ENCODE measurements around the gene BLNK. TPM values are rescaled to one million over a fixed set of nuclear protein-coding genes. Genes with fewer than 3 reads are reported as not detected.
"Not testable (repeated sequence)": the region's sequence is repeated elsewhere in the genome, so short reads cannot be mapped to it uniquely, and the experiment has no call there.

Gene BLNK
- total RNA-seq, 1 donor from 2014 or later: not detected

- no peak overlapping the region for H3K4me3 Mint-ChIP-seq
- H3K36me3 Mint-ChIP-seq (ENCODE audit: low read depth): no peaks in the 10 kb centered on the region
- H3K4me1 Mint-ChIP-seq (ENCODE audit: low read depth): no peaks in the 10 kb centered on the region
- intact Hi-C loops (cut with micrococcal nuclease): no loop called here
- H3K27me3 Mint-ChIP-seq (ENCODE audit: insufficient read depth): peaks cover 5% of the 10 kb centered on the region
- no peaks in the 10 kb centered on the region for H3K9me3 Mint-ChIP-seq
- DNase-seq (ENCODE audit: low spot score): no peak
- H3K27ac Mint-ChIP-seq: no peak overlapping the region
Measured at GRCh38 chr10:96222441-96222840, 48.9 kb downstream of the BLNK start.

GRCh38 chr10:96218826-96219225 is 52.5 kb downstream of the BLNK start:
- Mint-ChIP-seq H3K4me1 (ENCODE audit: low read depth) (no peaks in the 10 kb centered on the region), H3K27me3 (ENCODE audit: insufficient read depth) (peaks cover 9% of the 10 kb centered on the region), H3K9me3 (no peaks in the 10 kb centered on the region), H3K4me3 (no peak overlapping the region), H3K27ac (no peak overlapping the region), H3K36me3 (ENCODE audit: low read depth) (no peaks in the 10 kb centered on the region)
- intact Hi-C loops (cut with micrococcal nuclease): no loop called here
- no peak for DNase-seq (ENCODE audit: low spot score)

- H3K36me3 Mint-ChIP-seq (ENCODE audit: low read depth): no peaks in the 10 kb centered on the region
- H3K9me3 Mint-ChIP-seq: no peaks in the 10 kb centered on the region
- DNase-seq (ENCODE audit: low spot score): no peak
- no peak overlapping the region for H3K4me3 Mint-ChIP-seq
- peaks cover 8% of the 10 kb centered on the region for H3K27me3 Mint-ChIP-seq (ENCODE audit: insufficient read depth)
- no peak overlapping the region for H3K27ac Mint-ChIP-seq
- no peaks in the 10 kb centered on the region for H3K4me1 Mint-ChIP-seq (ENCODE audit: low read depth)
- intact Hi-C loops (cut with micrococcal nuclease): no loop called here
Measured at GRCh38 chr10:96217711-96218110, 53.7 kb downstream of the BLNK start.

GRCh38 chr10:96216775-96217174 is 54.6 kb downstream of the BLNK start:
- intact Hi-C loops (cut with micrococcal nuclease): no loop called here
- Mint-ChIP-seq H3K4me1 (ENCODE audit: low read depth) (no peaks in the 10 kb centered on the region), H3K27me3 (ENCODE audit: insufficient read depth) (peaks cover 6% of the 10 kb centered on the region), H3K27ac (no peak overlapping the region), H3K36me3 (ENCODE audit: low read depth) (no peaks in the 10 kb centered on the region), H3K4me3 (no peak overlapping the region), H3K9me3 (no peaks in the 10 kb centered on the region)
- DNase-seq (ENCODE audit: low spot score): no peak

- peaks cover 7% of the 10 kb centered on the region for H3K27me3 Mint-ChIP-seq (ENCODE audit: insufficient read depth)
- no peak overlapping the region for H3K4me3 Mint-ChIP-seq
Measured at GRCh38 chr10:96212911-96213310, 58.5 kb downstream of the BLNK start.

GRCh38 chr10:96211764-96212163 is 59.6 kb downstream of the BLNK start:
- intact Hi-C loops (cut with micrococcal nuclease): no loop called here
- H3K27me3 Mint-ChIP-seq (ENCODE audit: insufficient read depth): peaks cover 2% of the 10 kb centered on the region
- no peak overlapping the region for H3K4me3 Mint-ChIP-seq
- no peaks in the 10 kb centered on the region for H3K9me3 Mint-ChIP-seq
- H3K27ac Mint-ChIP-seq: no peak overlapping the region
- no peaks in the 10 kb centered on the region for H3K4me1 Mint-ChIP-seq (ENCODE audit: low read depth)
- H3K36me3 Mint-ChIP-seq (ENCODE audit: low read depth): no peaks in the 10 kb centered on the region
- DNase-seq (ENCODE audit: low spot score): no peak

More at GRCh38 chr10:96212911-96213310, 58.5 kb downstream of the BLNK start:
- H3K27ac Mint-ChIP-seq: no peak overlapping the region
- no peak for DNase-seq (ENCODE audit: low spot score)
- H3K9me3 Mint-ChIP-seq: no peaks in the 10 kb centered on the region
- intact Hi-C loops (cut with micrococcal nuclease): no loop called here
- no peaks in the 10 kb centered on the region for H3K36me3 Mint-ChIP-seq (ENCODE audit: low read depth)
- no peaks in the 10 kb centered on the region for H3K4me1 Mint-ChIP-seq (ENCODE audit: low read depth)

GRCh38 chr10:96208946-96209345 is 62.4 kb downstream of the BLNK start:
- H3K4me3 Mint-ChIP-seq: no peak overlapping the region
- no peak overlapping the region for H3K27ac Mint-ChIP-seq
- no peaks in the 10 kb centered on the region for H3K9me3 Mint-ChIP-seq
- no peaks in the 10 kb centered on the region for H3K4me1 Mint-ChIP-seq (ENCODE audit: low read depth)
- H3K27me3 Mint-ChIP-seq (ENCODE audit: insufficient read depth): peaks cover 7% of the 10 kb centered on the region
- intact Hi-C loops (cut with micrococcal nuclease): no loop called here
- no peaks in the 10 kb centered on the region for H3K36me3 Mint-ChIP-seq (ENCODE audit: low read depth)
- DNase-seq (ENCODE audit: low spot score): no peak

- H3K36me3 Mint-ChIP-seq (ENCODE audit: low read depth): no peaks in the 10 kb centered on the region
- DNase-seq (ENCODE audit: low spot score): no peak
- no peaks in the 10 kb centered on the region for H3K9me3 Mint-ChIP-seq
- peaks cover 9% of the 10 kb centered on the region for H3K27me3 Mint-ChIP-seq (ENCODE audit: insufficient read depth)
- H3K27ac Mint-ChIP-seq: no peak overlapping the region
- no peak overlapping the region for H3K4me3 Mint-ChIP-seq
- H3K4me1 Mint-ChIP-seq (ENCODE audit: low read depth): no peaks in the 10 kb centered on the region
- intact Hi-C loops (cut with micrococcal nuclease): no loop called here
Measured at GRCh38 chr10:96208271-96208670, 63.1 kb downstream of the BLNK start.

- intact Hi-C loops (cut with micrococcal nuclease): no loop called here
- Mint-ChIP-seq H3K27me3 (ENCODE audit: insufficient read depth) (peaks cover 9% of the 10 kb centered on the region), H3K4me3 (no peak overlapping the region), H3K9me3 (no peaks in the 10 kb centered on the region), H3K4me1 (ENCODE audit: low read depth) (no peaks in the 10 kb centered on the region), H3K27ac (no peak overlapping the region), H3K36me3 (ENCODE audit: low read depth) (no peaks in the 10 kb centered on the region)
- DNase-seq (ENCODE audit: low spot score): no peak
Measured at GRCh38 chr10:96205580-96205979, 65.8 kb downstream of the BLNK start.

GRCh38 chr10:96201525-96201924 is 69.8 kb downstream of the BLNK start:
- Mint-ChIP-seq H3K4me3 (no peak overlapping the region), H3K4me1 (ENCODE audit: low read depth) (no peaks in the 10 kb centered on the region), H3K27ac (no peak overlapping the region), H3K36me3 (ENCODE audit: low read depth) (no peaks in the 10 kb centered on the region), H3K9me3 (no peaks in the 10 kb centered on the region), H3K27me3 (ENCODE audit: insufficient read depth) (peaks cover 13% of the 10 kb centered on the region)
- intact Hi-C loops (cut with micrococcal nuclease): no loop called here
- DNase-seq (ENCODE audit: low spot score): no peak

GRCh38 chr10:96189505-96189904 is 81.9 kb downstream of the BLNK start:
- H3K4me3 Mint-ChIP-seq; H3K27me3 Mint-ChIP-seq (ENCODE audit: insufficient read depth); DNase-seq (ENCODE audit: low spot score); intact Hi-C loops (cut with micrococcal nuclease); H3K9me3 Mint-ChIP-seq; H3K4me1 Mint-ChIP-seq (ENCODE audit: low read depth); H3K27ac Mint-ChIP-seq; H3K36me3 Mint-ChIP-seq (ENCODE audit: low read depth): not testable (repeated sequence)

- Mint-ChIP-seq H3K4me1 (ENCODE audit: low read depth) (no peaks in the 10 kb centered on the region), H3K27ac (no peak overlapping the region), H3K27me3 (ENCODE audit: insufficient read depth) (peaks cover 2% of the 10 kb centered on the region), H3K4me3 (no peak overlapping the region), H3K36me3 (ENCODE audit: low read depth) (no peaks in the 10 kb centered on the region), H3K9me3 (peaks cover 6% of the 10 kb centered on the region)
- intact Hi-C loops (cut with micrococcal nuclease): no loop called here
- DNase-seq (ENCODE audit: low spot score): no peak
Measured at GRCh38 chr10:96188916-96189315, 82.5 kb downstream of the BLNK start.

- H3K9me3 Mint-ChIP-seq: peaks cover 11% of the 10 kb centered on the region
- no peaks in the 10 kb centered on the region for H3K36me3 Mint-ChIP-seq (ENCODE audit: low read depth)
- H3K4me1 Mint-ChIP-seq (ENCODE audit: low read depth): no peaks in the 10 kb centered on the region
- H3K4me3 Mint-ChIP-seq: no peak overlapping the region
- intact Hi-C loops (cut with micrococcal nuclease): no loop called here
- no peak for DNase-seq (ENCODE audit: low spot score)
- no peak overlapping the region for H3K27ac Mint-ChIP-seq
- peaks cover 2% of the 10 kb centered on the region for H3K27me3 Mint-ChIP-seq (ENCODE audit: insufficient read depth)
Measured at GRCh38 chr10:96188421-96188820, 82.9 kb downstream of the BLNK start.

GRCh38 chr10:96176985-96177384 is 94.4 kb downstream of the BLNK start:
- Mint-ChIP-seq H3K27me3 (ENCODE audit: insufficient read depth) (peaks cover 24% of the 10 kb centered on the region), H3K36me3 (ENCODE audit: low read depth) (no peaks in the 10 kb centered on the region), H3K4me1 (ENCODE audit: low read depth) (no peaks in the 10 kb centered on the region), H3K9me3 (peaks cover 28% of the 10 kb centered on the region), H3K27ac (no peak overlapping the region), H3K4me3 (no peak overlapping the region)
- intact Hi-C loops (cut with micrococcal nuclease): no loop called here
- DNase-seq (ENCODE audit: low spot score): no peak
